ENCODE data around the gene MCTP1. TPM values are rescaled to one million over a fixed set of nuclear protein-coding genes. Genes with fewer than 3 reads are reported as not detected.

MCTP1 gene
- total and polyA plus RNA-seq, 2 of the 8 experiments (the other 6 are each of a cell fraction or from before 2014, with no cell fraction given), result 0.56 to 3.4 TPM

GRCh38 chr5:95151694-95152093 lies 133.2 kb downstream of the MCTP1 start:
- H3K9ac ChIP-seq (replicated peaks in 1 of 4; ENCODE audit: extremely low read depth in 1 of 4, low read depth in 3 of 4, low read length in 3 of 4), result no peak overlapping the region
- no peak overlapping the region for H2BK12ac ChIP-seq (ENCODE audit: low read depth, low read length)
- H2BK120ac ChIP-seq (replicated peaks; ENCODE audit: low read depth, low read length), result no peak overlapping the region
- H2AK5ac ChIP-seq (ENCODE audit: low read depth, low read length), result no peak overlapping the region
- TF ChIP-seq POLR2AphosphoS5 (IDR thresholded peaks at IDR 0.05; ENCODE audit: low read depth, low read length) (no peak), EZH2 (IDR thresholded peaks at IDR 0.05; ENCODE audit: low read depth, low read length, severe bottlenecking) (no peak), E2F6 (IDR thresholded peaks at IDR 0.05) (no peak)
- DNase-seq (ENCODE audit: low read depth in 1 of 2, low spot score in 2 of 2) (no peak), FAIRE-seq (no peak)
- no peaks in the 10 kb centered on the region for H3K23me2 ChIP-seq (ENCODE audit: low read depth, low read length)
- no peaks in the 10 kb centered on the region for H4K20me1 ChIP-seq (replicated peaks in 1 of 2; ENCODE audit: control insufficient read depth in 1 of 2, insufficient read depth in 2 of 2, low read length in 2 of 2)
- H3K56ac ChIP-seq (replicated peaks; ENCODE audit: insufficient read length, low read depth, low read length), result no peak overlapping the region
- H2AFZ ChIP-seq (ENCODE audit: low read length), result no peak overlapping the region
- no peaks in the 10 kb centered on the region for H3K79me2 ChIP-seq (ENCODE audit: control insufficient read depth in 1 of 2, insufficient read depth in 2 of 2, low read length in 2 of 2)
- H3K4ac ChIP-seq (replicated peaks; ENCODE audit: insufficient read length, low read depth, low read length), result no peak overlapping the region
- CTCF ChIA-PET (ENCODE audit: partially characterized antibody), result no interaction called here
- H3K36me3 ChIP-seq (ENCODE audit: control insufficient read depth in 2 of 4, insufficient read depth in 4 of 4, low read length in 3 of 4), result no peaks in the 10 kb centered on the region
- H3K18ac ChIP-seq (ENCODE audit: extremely low read depth, low read length), result no peak overlapping the region; the same call in 1 of the 2 replicates
- POLR2A ChIA-PET (ENCODE audit: partially characterized antibody), result no interaction called here
- H2BK15ac ChIP-seq (ENCODE audit: low read length), result no peak overlapping the region
- H3K79me1 ChIP-seq (ENCODE audit: low read depth, low read length), result no peaks in the 10 kb centered on the region
- 88% methylated on average over 4 of the region's 4 CpGs; no CpG with 5 or more reads in 1 of the 2 experiments for WGBS, 2 experiments (ENCODE audit: extremely low coverage in 1 of 2, insufficient coverage in 1 of 2, insufficient read length in 1 of 2, insufficient replicate concordance in 2 of 2, low coverage in 1 of 2, low lambda C conversion rate in 2 of 2, missing lambda C conversion rate in 1 of 2)
- no peak overlapping the region for H2BK20ac ChIP-seq (ENCODE audit: low read length)
- no peak overlapping the region for H3K4me3 ChIP-seq (ENCODE audit: extremely low read depth in 1 of 4, insufficient read depth in 2 of 4, low read depth in 3 of 4, low read length in 4 of 4)
- no peaks in the 10 kb centered on the region for H3K4me1 ChIP-seq (replicated peaks in 1 of 4; ENCODE audit: control insufficient read depth in 3 of 4, insufficient read depth in 4 of 4, low read length in 3 of 4)
- no peak overlapping the region for H4K91ac ChIP-seq (replicated peaks; ENCODE audit: insufficient read length, low read length)
- no peak overlapping the region for H4K8ac ChIP-seq (ENCODE audit: extremely low read depth, insufficient read depth, low read length)
- H3K4me2 ChIP-seq (ENCODE audit: insufficient read depth in 1 of 2, low read depth in 2 of 2, low read length in 2 of 2), result no peak overlapping the region
- no peaks in the 10 kb centered on the region; a peak in 1 of 4 replicates for H3K9me3 ChIP-seq (ENCODE audit: insufficient read depth in 2 of 2, low read depth in 1 of 2, low read length in 1 of 2)
- H3K14ac ChIP-seq (ENCODE audit: insufficient read length), result no peak overlapping the region
- no peak overlapping the region for H3K23ac ChIP-seq (ENCODE audit: insufficient read length)
- H4K5ac ChIP-seq (ENCODE audit: insufficient read length, low read depth, low read length), result no peak overlapping the region
- no peak overlapping the region for H2BK5ac ChIP-seq (ENCODE audit: low read depth, low read length)
- H3K27ac ChIP-seq (ENCODE audit: low read depth, low read length), result no peak overlapping the region
- H3K27me3 ChIP-seq (replicated peaks in 1 of 4; ENCODE audit: control insufficient read depth in 3 of 4, extremely low read depth in 1 of 4, insufficient read depth in 3 of 4, low read length in 3 of 4), result no peaks in the 10 kb centered on the region

Measured in H1 (cell line).